NCI-H748 treated with DMSO at 0.1 percent for 48 hours (cell line): ENCODE data around the gene RND1.

ENCODE experiments used
- DNase-seq: peaks from one replicate; lab custom pipeline; 2025; lab: John Stamatoyannopoulos, UW

Gene RND1

GRCh38 chr12:48807981-48808380 lies 57.7 kb downstream of the RND1 start:
- no peak for DNase-seq
